ENCODE data around the gene MGAT1.

Gene MGAT1

DNA sequence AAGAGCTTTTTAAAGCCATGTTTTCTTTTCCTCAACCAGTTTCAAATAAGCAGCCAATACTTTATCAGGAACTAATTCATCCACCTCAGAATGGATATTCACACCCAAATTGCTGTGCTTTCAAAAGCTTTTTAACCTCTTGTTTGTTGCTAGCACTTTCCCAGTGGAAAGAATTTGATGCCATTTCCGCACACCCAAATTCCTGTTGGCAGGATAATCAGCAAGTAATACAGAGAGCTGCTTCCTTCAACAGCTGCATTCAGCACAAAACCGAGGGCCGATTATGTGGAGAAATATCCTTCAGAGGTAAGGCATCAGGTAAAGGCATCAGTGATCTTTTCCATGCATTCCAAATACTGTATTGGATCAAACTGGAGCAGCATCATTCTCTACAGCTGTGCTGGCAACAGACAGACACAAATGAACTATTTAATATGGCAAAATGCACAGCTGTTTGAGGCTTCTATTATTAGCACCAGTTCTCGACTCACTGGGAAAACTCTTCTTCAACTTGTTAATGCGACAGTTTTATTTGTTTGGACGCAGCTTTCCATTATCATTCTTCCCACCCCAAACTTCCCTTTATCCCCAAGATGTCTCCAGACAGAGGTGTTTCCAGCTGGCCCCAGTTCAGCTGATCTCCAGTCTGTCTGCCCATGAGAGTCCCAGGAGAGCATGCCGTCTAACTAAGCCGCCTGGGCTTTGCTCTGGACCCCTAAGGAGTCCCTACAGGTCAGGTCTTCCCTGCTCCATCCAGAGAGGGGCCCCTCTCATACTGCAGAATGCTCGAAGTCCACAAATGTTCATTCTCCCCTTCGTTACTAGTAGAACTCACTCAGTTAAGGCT, 22.2 kb upstream of the MGAT1 start:
- no peak overlapping the region for H3K9ac ChIP-seq (ENCODE audit: low read depth in 1 of 2, low read length in 2 of 2)
- no peaks in the 10 kb centered on the region for H3K9me3 ChIP-seq (ENCODE audit: control insufficient read depth in 2 of 2, low read length in 2 of 2)
- peaks cover 13 to 16% of the 10 kb centered on the region in 2 donors for H3K4me1 ChIP-seq (ENCODE audit: control insufficient read depth in 2 of 2, insufficient read depth in 2 of 2, low read length in 2 of 2)
- H3K4me3 ChIP-seq (ENCODE audit: low read length in 2 of 2), result no peak overlapping the region
- H3K27ac ChIP-seq (ENCODE audit: low read depth in 2 of 2, low read length in 2 of 2), result peak overlapping the region in 1 of 2 donors; percentile 57
- no peaks in the 10 kb centered on the region for H3K27me3 ChIP-seq (ENCODE audit: control insufficient read depth in 2 of 2, insufficient read depth in 2 of 2, low read length in 2 of 2)
- H3K36me3 ChIP-seq (ENCODE audit: control insufficient read depth in 2 of 2, insufficient read depth in 2 of 2, low read length in 2 of 2), result peaks cover 0 to 2% of the 10 kb centered on the region in 2 donors

DNA sequence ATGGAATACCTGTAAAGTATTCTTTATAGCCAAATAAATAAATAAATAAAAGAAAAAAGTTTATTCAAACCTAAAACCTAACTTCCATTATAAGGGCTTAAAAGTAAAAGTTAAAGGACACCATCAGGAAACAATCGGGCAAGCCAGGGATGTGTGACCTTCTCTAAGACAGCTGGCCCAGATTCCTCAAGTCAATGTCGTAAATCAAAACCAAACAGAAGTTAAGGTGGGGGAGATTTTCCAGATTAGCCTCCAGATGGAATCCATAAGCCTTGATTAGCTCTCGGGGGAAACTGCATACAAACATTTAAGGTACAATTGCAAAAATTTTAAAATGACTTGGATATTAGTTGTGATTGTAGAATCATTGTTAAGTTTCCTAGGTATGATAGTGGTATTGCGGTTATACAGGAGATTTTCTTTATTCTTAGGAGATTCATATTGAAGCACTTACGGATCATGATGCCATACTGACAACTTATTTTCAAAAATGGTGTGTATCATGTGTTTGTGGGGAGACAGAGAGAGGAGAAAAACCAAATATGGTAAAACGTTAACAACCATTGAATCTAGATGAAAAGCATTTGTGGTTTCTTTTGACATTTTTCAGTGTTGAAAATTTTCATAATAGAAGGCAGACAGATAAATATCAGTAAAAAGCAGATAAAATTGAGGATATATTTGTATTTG, 21.5 kb upstream of the MGAT1 start:
- H3K27ac ChIP-seq (ENCODE audit: low read depth in 2 of 2, low read length in 2 of 2), result no peak overlapping the region
- H3K4me1 ChIP-seq (ENCODE audit: control insufficient read depth in 2 of 2, insufficient read depth in 2 of 2, low read length in 2 of 2), result peaks cover 12 to 15% of the 10 kb centered on the region in 2 donors

DNA sequence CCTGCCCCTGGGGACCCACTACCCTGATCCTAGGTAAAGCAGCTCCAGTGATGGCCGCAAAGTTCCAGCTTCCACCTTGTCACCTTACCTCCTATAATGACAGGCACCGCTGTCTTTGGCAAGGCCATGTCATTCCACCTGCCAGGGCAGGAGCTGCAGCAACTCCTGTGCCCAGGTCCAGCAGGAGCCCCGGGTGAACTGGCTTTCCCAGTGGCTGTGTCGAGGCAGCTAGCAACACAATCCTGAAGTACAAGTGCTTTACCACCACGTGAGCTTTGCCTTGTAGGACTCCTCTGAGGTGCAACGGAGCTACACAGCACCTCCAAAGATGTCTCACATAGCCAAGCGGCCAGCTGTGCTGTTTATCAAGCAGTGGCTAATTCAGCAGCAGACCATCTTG, 20.7 kb upstream of the MGAT1 start:
- Histone ChIP-seq H3K36me3 (ENCODE audit: control insufficient read depth in 2 of 2, insufficient read depth in 2 of 2, low read length in 2 of 2) (no peaks in the 10 kb centered on the region), H3K4me1 (ENCODE audit: control insufficient read depth in 2 of 2, insufficient read depth in 2 of 2, low read length in 2 of 2) (peaks cover 12 to 15% of the 10 kb centered on the region in 2 donors), H3K9ac (ENCODE audit: low read depth in 1 of 2, low read length in 2 of 2) (no peak overlapping the region), H3K27me3 (ENCODE audit: control insufficient read depth in 2 of 2, insufficient read depth in 2 of 2, low read length in 2 of 2) (no peaks in the 10 kb centered on the region), H3K9me3 (ENCODE audit: control insufficient read depth in 2 of 2, low read length in 2 of 2) (no peaks in the 10 kb centered on the region), H3K4me3 (ENCODE audit: low read length in 2 of 2) (no peak overlapping the region), H3K27ac (ENCODE audit: low read depth in 2 of 2, low read length in 2 of 2) (no peak overlapping the region)

More for the DNA sequence above, 21.5 kb upstream of the MGAT1 start:
- Histone ChIP-seq H3K4me3 (ENCODE audit: low read length in 2 of 2) (no peak overlapping the region), H3K9me3 (ENCODE audit: control insufficient read depth in 2 of 2, low read length in 2 of 2) (no peaks in the 10 kb centered on the region), H3K9ac (ENCODE audit: low read depth in 1 of 2, low read length in 2 of 2) (no peak overlapping the region), H3K36me3 (ENCODE audit: control insufficient read depth in 2 of 2, insufficient read depth in 2 of 2, low read length in 2 of 2) (no peaks in the 10 kb centered on the region), H3K27me3 (ENCODE audit: control insufficient read depth in 2 of 2, insufficient read depth in 2 of 2, low read length in 2 of 2) (no peaks in the 10 kb centered on the region)

DNA sequence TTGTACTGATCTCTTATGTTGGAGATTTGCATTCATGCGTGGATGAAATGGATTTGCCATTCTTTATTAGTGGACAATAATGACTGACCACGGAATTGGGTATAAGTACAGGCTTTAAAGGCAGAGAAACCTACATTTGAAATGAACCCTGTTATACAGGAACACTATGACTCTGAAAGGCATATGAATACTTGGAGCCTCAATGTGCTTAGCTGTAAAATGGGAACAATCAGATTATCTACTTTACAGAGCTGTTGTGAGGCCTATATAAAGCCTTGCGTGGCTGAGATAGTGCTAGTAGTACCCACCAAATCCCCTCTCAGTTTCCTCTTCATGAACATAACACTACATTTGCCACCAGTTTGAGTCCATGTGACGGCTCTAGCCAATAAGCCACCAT, 18.9 kb upstream of the MGAT1 start:
- Histone ChIP-seq H3K27ac (ENCODE audit: low read depth in 2 of 2, low read length in 2 of 2) (peak overlapping the region; percentile 66 to 73), H3K4me3 (ENCODE audit: low read length in 2 of 2) (no peak overlapping the region), H3K27me3 (ENCODE audit: control insufficient read depth in 2 of 2, insufficient read depth in 2 of 2, low read length in 2 of 2) (no peaks in the 10 kb centered on the region), H3K36me3 (ENCODE audit: control insufficient read depth in 2 of 2, insufficient read depth in 2 of 2, low read length in 2 of 2) (no peaks in the 10 kb centered on the region), H3K4me1 (ENCODE audit: control insufficient read depth in 2 of 2, insufficient read depth in 2 of 2, low read length in 2 of 2) (peaks cover 12 to 15% of the 10 kb centered on the region in 2 donors), H3K9me3 (ENCODE audit: control insufficient read depth in 2 of 2, low read length in 2 of 2) (no peaks in the 10 kb centered on the region), H3K9ac (ENCODE audit: low read depth in 1 of 2, low read length in 2 of 2) (no peak overlapping the region)

DNA sequence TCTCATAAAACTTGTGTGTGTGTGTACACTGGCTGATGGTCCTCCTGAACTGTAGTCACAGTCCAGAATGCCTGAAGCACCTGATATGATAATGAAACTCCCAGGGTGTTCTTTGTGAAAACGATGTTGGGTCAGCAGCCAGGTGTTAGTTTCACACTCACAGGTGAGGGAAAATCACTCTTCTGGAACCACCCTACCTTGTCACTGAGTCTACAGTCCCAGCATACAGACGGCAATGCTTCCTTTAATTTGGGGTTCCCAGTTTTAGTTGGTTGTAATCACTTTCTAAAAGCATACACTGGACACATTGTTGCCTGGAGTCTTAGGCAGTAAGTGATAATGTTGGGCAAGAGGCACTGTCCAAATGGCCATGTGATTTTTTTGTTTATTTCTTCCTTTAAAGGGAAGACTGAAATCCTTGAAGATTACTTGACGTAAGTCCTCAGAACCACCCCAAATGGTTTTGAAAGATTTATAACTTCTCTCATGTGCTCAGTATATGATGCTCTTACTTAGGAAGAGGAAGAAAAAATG, 18.2 kb upstream of the MGAT1 start:
- Histone ChIP-seq H3K9me3 (ENCODE audit: control insufficient read depth in 2 of 2, low read length in 2 of 2) (no peaks in the 10 kb centered on the region), H3K4me3 (ENCODE audit: low read length in 2 of 2) (no peak overlapping the region), H3K27ac (ENCODE audit: low read depth in 2 of 2, low read length in 2 of 2) (peak overlapping the region; percentile 71 to 73), H3K36me3 (ENCODE audit: control insufficient read depth in 2 of 2, insufficient read depth in 2 of 2, low read length in 2 of 2) (no peaks in the 10 kb centered on the region), H3K4me1 (ENCODE audit: control insufficient read depth in 2 of 2, insufficient read depth in 2 of 2, low read length in 2 of 2) (peaks cover 11 to 15% of the 10 kb centered on the region in 2 donors), H3K9ac (ENCODE audit: low read depth in 1 of 2, low read length in 2 of 2) (peak overlapping the region in 1 of 2 donors; percentile 26), H3K27me3 (ENCODE audit: control insufficient read depth in 2 of 2, insufficient read depth in 2 of 2, low read length in 2 of 2) (no peaks in the 10 kb centered on the region)

DNA sequence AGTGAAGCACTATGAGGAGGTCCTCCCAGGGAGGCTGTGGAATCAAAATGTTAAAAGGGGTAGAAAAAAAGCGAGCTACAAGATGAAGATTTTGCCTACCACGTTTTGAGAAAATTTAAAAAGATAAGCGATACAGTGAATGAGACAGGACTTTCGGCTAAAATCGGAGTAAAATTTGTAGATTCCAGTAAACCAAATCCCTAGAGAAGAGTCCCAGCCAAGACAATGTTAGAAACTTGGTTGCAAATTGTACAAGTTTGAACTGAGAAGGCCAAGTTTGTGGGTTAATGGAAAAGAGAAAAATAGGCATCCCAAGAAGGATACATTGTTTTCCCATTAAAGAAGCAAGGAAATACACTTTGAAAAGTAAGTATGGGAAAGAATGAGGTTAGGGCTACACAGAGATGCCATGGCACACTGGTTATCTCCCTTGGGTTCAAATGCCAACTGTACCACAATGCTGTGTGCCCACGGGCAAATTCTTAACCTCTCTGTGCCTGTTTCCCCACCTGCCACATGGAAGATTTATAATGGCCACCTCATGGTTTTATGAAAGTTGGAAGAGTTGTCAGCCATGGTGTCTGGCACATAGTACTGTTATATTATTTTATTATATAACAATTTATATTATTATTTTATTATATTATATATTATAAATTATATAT, 16.2 kb upstream of the MGAT1 start:
- H3K27ac ChIP-seq (ENCODE audit: low read depth in 2 of 2, low read length in 2 of 2), result no peak overlapping the region
- H3K4me1 ChIP-seq (ENCODE audit: control insufficient read depth in 2 of 2, insufficient read depth in 2 of 2, low read length in 2 of 2), result peaks cover 6 to 11% of the 10 kb centered on the region in 2 donors
- no peaks in the 10 kb centered on the region for H3K36me3 ChIP-seq (ENCODE audit: control insufficient read depth in 2 of 2, insufficient read depth in 2 of 2, low read length in 2 of 2)
- H3K4me3 ChIP-seq (ENCODE audit: low read length in 2 of 2), result no peak overlapping the region
- H3K27me3 ChIP-seq (ENCODE audit: control insufficient read depth in 2 of 2, insufficient read depth in 2 of 2, low read length in 2 of 2), result no peaks in the 10 kb centered on the region
- H3K9me3 ChIP-seq (ENCODE audit: control insufficient read depth in 2 of 2, low read length in 2 of 2), result no peaks in the 10 kb centered on the region
- no peak overlapping the region for H3K9ac ChIP-seq (ENCODE audit: low read depth in 1 of 2, low read length in 2 of 2)

DNA sequence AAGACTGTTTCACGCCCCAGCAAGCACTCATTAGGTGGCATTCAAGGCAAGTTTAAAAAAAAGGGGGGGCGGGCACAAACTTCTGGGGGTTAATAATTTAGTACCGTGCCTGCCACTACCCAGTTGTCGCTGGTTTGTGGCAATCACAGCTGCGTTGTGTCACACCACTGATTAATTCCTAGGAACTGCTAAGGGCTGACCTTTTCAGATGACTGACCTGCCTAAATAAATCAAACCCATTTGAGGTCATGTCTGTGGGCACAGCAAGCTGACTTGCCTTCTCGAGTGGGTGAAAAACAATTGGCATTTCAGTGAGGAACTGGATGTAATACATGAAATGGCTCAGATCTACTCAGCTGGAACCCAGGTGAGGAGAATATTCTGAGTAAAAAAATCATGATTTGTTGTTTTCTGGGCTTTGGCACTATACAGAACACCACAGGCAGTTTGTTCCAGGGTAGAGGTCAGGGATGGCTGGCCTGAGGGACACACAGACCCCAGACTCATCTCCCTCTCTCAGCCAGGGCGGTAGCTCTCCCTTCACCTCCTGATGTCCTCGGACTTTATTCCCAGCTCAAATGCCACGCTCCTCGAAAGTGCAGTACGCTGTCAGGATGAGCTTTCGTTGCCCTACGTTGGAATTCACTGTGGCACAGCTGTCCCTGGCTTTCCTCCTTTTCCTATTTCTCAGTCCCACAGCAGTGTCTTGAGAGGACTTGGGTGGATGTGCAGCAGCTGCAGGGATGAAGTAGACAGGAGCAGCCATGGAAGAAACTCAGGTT, 15.5 kb upstream of the MGAT1 start:
- H3K9ac ChIP-seq (ENCODE audit: low read depth in 1 of 2, low read length in 2 of 2), result no peak overlapping the region
- no peaks in the 10 kb centered on the region for H3K9me3 ChIP-seq (ENCODE audit: control insufficient read depth in 2 of 2, low read length in 2 of 2)
- no peaks in the 10 kb centered on the region for H3K27me3 ChIP-seq (ENCODE audit: control insufficient read depth in 2 of 2, insufficient read depth in 2 of 2, low read length in 2 of 2)
- H3K36me3 ChIP-seq (ENCODE audit: control insufficient read depth in 2 of 2, insufficient read depth in 2 of 2, low read length in 2 of 2), result no peaks in the 10 kb centered on the region
- H3K4me1 ChIP-seq (ENCODE audit: control insufficient read depth in 2 of 2, insufficient read depth in 2 of 2, low read length in 2 of 2), result peaks cover 6 to 10% of the 10 kb centered on the region in 2 donors
- H3K4me3 ChIP-seq (ENCODE audit: low read length in 2 of 2), result no peak overlapping the region
- H3K27ac ChIP-seq (ENCODE audit: low read depth in 2 of 2, low read length in 2 of 2), result peak overlapping the region in 1 of 2 donors; percentile 17

DNA sequence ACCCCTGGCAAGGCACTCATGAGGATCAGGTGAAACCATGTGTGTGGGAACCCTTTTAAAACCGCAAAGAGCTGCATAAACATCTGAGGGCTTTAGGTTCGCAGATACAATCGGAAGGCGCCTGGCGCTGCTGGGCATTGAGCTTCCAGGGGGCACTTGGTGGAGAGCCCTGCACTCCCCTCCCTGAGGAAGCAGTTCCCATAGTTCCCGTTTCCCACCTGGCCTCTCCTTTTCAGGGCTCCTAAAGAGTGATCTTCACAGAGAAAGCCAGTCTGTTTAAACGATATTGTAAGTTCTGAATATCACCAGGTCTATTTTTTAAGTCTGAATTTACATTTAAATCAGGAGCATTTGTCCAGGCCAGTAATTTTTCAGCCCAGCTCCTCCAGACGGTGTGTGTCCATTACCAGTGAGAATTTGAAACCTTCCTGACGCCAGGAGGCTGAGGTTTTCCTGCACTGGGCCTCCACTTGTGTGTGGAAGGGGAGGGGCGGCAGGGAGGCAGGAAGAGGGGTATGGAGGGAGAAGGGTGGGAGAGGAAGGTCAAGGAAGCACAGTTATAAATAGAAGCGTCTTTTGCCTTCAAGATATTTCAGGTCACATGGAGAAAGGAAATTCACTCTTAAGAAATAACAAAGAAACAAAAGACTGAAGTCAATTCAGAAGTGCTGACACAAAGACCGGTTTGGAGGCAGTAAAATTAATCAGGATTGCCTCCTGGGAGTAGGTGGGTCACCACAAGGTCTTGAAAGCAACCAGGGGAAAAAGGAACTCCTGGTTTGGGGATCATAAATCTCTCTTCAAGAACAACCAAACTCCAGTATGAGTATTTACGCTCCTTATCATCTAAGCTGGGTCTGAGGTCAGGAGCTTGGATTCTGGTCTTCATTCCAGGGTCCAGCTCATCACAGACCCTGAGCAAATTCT, 14.3 kb upstream of the MGAT1 start:
- Histone ChIP-seq H3K36me3 (ENCODE audit: control insufficient read depth in 2 of 2, insufficient read depth in 2 of 2, low read length in 2 of 2) (no peaks in the 10 kb centered on the region), H3K9me3 (ENCODE audit: control insufficient read depth in 2 of 2, low read length in 2 of 2) (no peaks in the 10 kb centered on the region), H3K9ac (ENCODE audit: low read depth in 1 of 2, low read length in 2 of 2) (peak overlapping the region; percentile 29 to 30), H3K4me3 (ENCODE audit: low read length in 2 of 2) (peak overlapping the region in 1 of 2 donors; percentile 43), H3K4me1 (ENCODE audit: control insufficient read depth in 2 of 2, insufficient read depth in 2 of 2, low read length in 2 of 2) (peaks cover 8 to 10% of the 10 kb centered on the region in 2 donors), H3K27me3 (ENCODE audit: control insufficient read depth in 2 of 2, insufficient read depth in 2 of 2, low read length in 2 of 2) (no peaks in the 10 kb centered on the region), H3K27ac (ENCODE audit: low read depth in 2 of 2, low read length in 2 of 2) (peak overlapping the region; percentile 48 to 73)

Data from mucosa of rectum (tissue), 2 donors.